ENCODE results near the gene EXT2.

- TF ChIP-seq POLR2A (IDR thresholded peaks at IDR 0.05) = no peak
- TF ChIP-seq, protein P1, sequence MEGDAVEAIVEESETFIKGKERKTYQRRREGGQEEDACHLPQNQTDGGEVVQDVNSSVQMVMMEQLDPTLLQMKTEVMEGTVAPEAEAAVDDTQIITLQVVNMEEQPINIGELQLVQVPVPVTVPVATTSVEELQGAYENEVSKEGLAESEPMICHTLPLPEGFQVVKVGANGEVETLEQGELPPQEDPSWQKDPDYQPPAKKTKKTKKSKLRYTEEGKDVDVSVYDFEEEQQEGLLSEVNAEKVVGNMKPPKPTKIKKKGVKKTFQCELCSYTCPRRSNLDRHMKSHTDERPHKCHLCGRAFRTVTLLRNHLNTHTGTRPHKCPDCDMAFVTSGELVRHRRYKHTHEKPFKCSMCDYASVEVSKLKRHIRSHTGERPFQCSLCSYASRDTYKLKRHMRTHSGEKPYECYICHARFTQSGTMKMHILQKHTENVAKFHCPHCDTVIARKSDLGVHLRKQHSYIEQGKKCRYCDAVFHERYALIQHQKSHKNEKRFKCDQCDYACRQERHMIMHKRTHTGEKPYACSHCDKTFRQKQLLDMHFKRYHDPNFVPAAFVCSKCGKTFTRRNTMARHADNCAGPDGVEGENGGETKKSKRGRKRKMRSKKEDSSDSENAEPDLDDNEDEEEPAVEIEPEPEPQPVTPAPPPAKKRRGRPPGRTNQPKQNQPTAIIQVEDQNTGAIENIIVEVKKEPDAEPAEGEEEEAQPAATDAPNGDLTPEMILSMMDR (IDR thresholded peaks at IDR 0.05) = no peak
Measured at GRCh38 chr11:44130751-44131150, 35.3 kb downstream of the EXT2 start.
